HCT116 (cell line): ENCODE data around the gene DYNC2I2. TPM values are rescaled to one million over a fixed set of nuclear protein-coding genes. Genes with fewer than 3 reads are reported as not detected.

Experiments used
- ATAC-seq: fragments of 200-7000 bp; cut with Tn5 transposase; 2 replicates; pipeline ENCODE4 v1.9.1; 2020; ENCODE audit warnings: mild to moderate bottlenecking, moderate library complexity
- BruUV-seq: library from RNA; stranded (reverse); fragments of 400-500 nt; replicated peaks from 2 replicates; lab custom pipeline; 2021; lab: Mats Ljungman, UMichigan
- CTCF ChIA-PET: fragments of 300-600 bp; sonication (Branson Sonifier 250); formaldehyde crosslinking; loops from one replicate; lab custom pipeline; 2021; ENCODE audit warnings: antibody characterized with exemption; lab: Charles Lee
- POLR2A ChIA-PET: fragments of 300-600, 350-600 bp; sonication (Branson Sonifier 250); formaldehyde crosslinking; loops from one replicate; lab custom pipeline; 2021; ENCODE audit warnings: antibody characterized with exemption; lab: Charles Lee
- RAD21 ChIA-PET, 2 experiments: fragments of 300-600 bp; sonication (Branson Sonifier 250); formaldehyde crosslinking; loops; one replicate each; lab custom pipeline; 2023; ENCODE audit warnings: low total read pairs in 2 of 2; ENCODE audit not compliant: uncharacterized antibody in 2 of 2, unreplicated experiment in 2 of 2, low non-redundant PET in 1 of 2; lab: Charles Lee
- DNase-seq: peaks from one replicate; pipeline ENCODE4 v3.0.0-alpha.2; 2010; ENCODE audit warnings: low read depth, low spot score
- H2AFZ ChIP-seq: fragments of 200-600 bp; shearing (Covaris generic), sonication (generic); 2 replicates; pipeline ENCODE4 v1.6.1; 2017; ENCODE audit warnings: low read depth, mixed run types, mixed read lengths, antibody characterized with exemption, low read length; ENCODE audit not compliant: poor library complexity, severe bottlenecking
- H3K27ac ChIP-seq: 2 replicates; pipeline ENCODE4 v1.5.1; 2012; ENCODE audit warnings: low read depth, low read length
- H3K27me3 ChIP-seq: fragments of 200-600 bp; sonication (generic); 2 replicates; pipeline ENCODE4 v1.6.1; 2016; ENCODE audit warnings: mixed run types, low read length, mixed read lengths; ENCODE audit not compliant: insufficient read depth
- H3K36me3 ChIP-seq, 2 experiments: fragments of 200-500 bp in 1 of 2; fragments of 200-600 bp in 1 of 2; sonication (Bioruptor generic) in 1 of 2; sonication (generic) in 1 of 2; 2 replicates each; pipeline versions ENCODE4 v1.5.1 to v1.6.1; 2014 to 2016; ENCODE audit warnings: low read length in 2 of 2, inconsistent platforms in 1 of 2, mixed read lengths in 1 of 2, mixed run types in 1 of 2; ENCODE audit not compliant: insufficient read depth in 2 of 2, control insufficient read depth in 1 of 2
- H3K4me1 ChIP-seq, 2 experiments: fragments of 200-600 bp in 1 of 2; sonication (generic) in 1 of 2; 2 replicates each; pipeline versions ENCODE4 v1.5.1 to v1.6.1; 2012 to 2017; ENCODE audit warnings: low read length in 2 of 2, inconsistent platforms in 1 of 2, mild to moderate bottlenecking in 1 of 2, mixed read lengths in 1 of 2, mixed run types in 1 of 2, moderate library complexity in 1 of 2; ENCODE audit not compliant: insufficient read depth in 2 of 2, control insufficient read depth in 1 of 2
- H3K4me2 ChIP-seq: fragments of 200-600 bp; sonication (generic); 2 replicates; pipeline ENCODE4 v1.6.1; 2017; ENCODE audit warnings: mixed run types, low read length, mixed read lengths
- H3K4me3 ChIP-seq, 2 experiments: fragments of 200-600 bp in 1 of 2; sonication (generic) in 1 of 2; replicated peaks in 1 of 2; 2 replicates each; pipeline ENCODE4 v1.5.1; 2011 to 2016; ENCODE audit warnings: low read length in 2 of 2, control low read depth in 1 of 2, low read depth in 1 of 2, mild to moderate bottlenecking in 1 of 2, mixed read lengths in 1 of 2, mixed run types in 1 of 2
- H3K79me2 ChIP-seq: fragments of 200-600 bp; sonication (generic); 2 replicates; pipeline ENCODE4 v1.6.1; 2017; ENCODE audit warnings: mild to moderate bottlenecking, mixed run types, low read length, moderate library complexity, mixed read lengths; ENCODE audit not compliant: insufficient read depth
- H3K9ac ChIP-seq: fragments of 200-600 bp; sonication (generic); 2 replicates; pipeline ENCODE4 v1.6.1; 2016; ENCODE audit warnings: low read length, mixed read lengths
- H3K9me2 ChIP-seq: fragments of 200-600 bp; sonication (generic), shearing (Covaris generic); 2 replicates; pipeline ENCODE4 v1.6.1; 2017; ENCODE audit warnings: mixed run types, mild to moderate bottlenecking, moderate library complexity; ENCODE audit not compliant: insufficient read depth
- H3K9me3 ChIP-seq, 2 experiments: fragments of 200-500 bp in 1 of 2; fragments of 200-600 bp in 1 of 2; sonication (Bioruptor generic) in 1 of 2; sonication (generic) in 1 of 2; 2 replicates each; pipeline ENCODE4 v1.6.1; 2014 to 2017; ENCODE audit warnings: low read length in 2 of 2, mixed read lengths in 2 of 2, inconsistent platforms in 1 of 2, low read depth in 1 of 2, mild to moderate bottlenecking in 1 of 2, mixed run types in 1 of 2, moderate library complexity in 1 of 2; ENCODE audit not compliant: control insufficient read depth in 1 of 2, insufficient read depth in 1 of 2
- H4K20me1 ChIP-seq: fragments of 200-600 bp; sonication (generic), shearing (Covaris generic); 2 replicates; pipeline ENCODE4 v1.6.1; 2017; ENCODE audit warnings: mixed run types, mild to moderate bottlenecking, moderate library complexity; ENCODE audit not compliant: insufficient read depth
- CBX3 ChIP-seq: IDR thresholded peaks from 2 replicates; pipeline ENCODE4 v1.6.1; 2012; ENCODE audit warnings: low read depth
- EGR1 ChIP-seq: IDR thresholded peaks from 2 replicates; pipeline ENCODE4 v1.6.1; 2012; ENCODE audit warnings: low read depth
- EZH2phosphoT487 ChIP-seq: fragments of 200-600 bp; IDR thresholded peaks from 2 replicates; pipeline ENCODE4 v1.6.1; 2018; ENCODE audit warnings: antibody characterized with exemption, borderline replicate concordance
- FOSL1 ChIP-seq: IDR thresholded peaks from 2 replicates; pipeline ENCODE4 v1.6.1; 2012; ENCODE audit warnings: low read depth
- JUND ChIP-seq: IDR thresholded peaks from 2 replicates; pipeline ENCODE4 v1.6.1; 2012
- MAX ChIP-seq: IDR thresholded peaks from 2 replicates; pipeline ENCODE4 v1.6.1; 2012
- POLR2AphosphoS5 ChIP-seq: IDR thresholded peaks from 2 replicates; pipeline ENCODE4 v1.6.1; 2011; ENCODE audit warnings: mild to moderate bottlenecking, low read depth, low read length, moderate library complexity
- SP1 ChIP-seq: IDR thresholded peaks from 2 replicates; pipeline ENCODE4 v1.6.1; 2012; ENCODE audit warnings: low read depth
- SRF ChIP-seq: IDR thresholded peaks from 2 replicates; pipeline ENCODE4 v1.6.1; 2012; ENCODE audit warnings: low read depth
- YY1 ChIP-seq: IDR thresholded peaks from 2 replicates; pipeline ENCODE4 v1.6.1; 2011; ENCODE audit warnings: low read length, low read depth, moderate library complexity, mild to moderate bottlenecking; ENCODE audit not compliant: insufficient replicate concordance; ENCODE audit errors: extremely low read depth
- ZFX ChIP-seq: fragments of 450-650 bp; IDR thresholded peaks from 2 replicates; pipeline ENCODE4 v1.6.1; 2017
- intact Hi-C: fragments of 100-400 bp; cut with micrococcal nuclease; formaldehyde crosslinking; loops from 2 replicates; pipeline ENCODE4 v1.10.0; 2022
- total RNA-seq: library from RNA; stranded (reverse); gene quantifications from one replicate; pipeline ENCODE4 v1.2.1, GENCODE V29; 2021; ENCODE audit not compliant: unreplicated experiment
- TF ChIP-seq, protein P1 (sequence below): IDR thresholded peaks from 2 replicates; pipeline ENCODE4 v1.6.1; 2012
- TF ChIP-seq, protein P2 (sequence below): IDR thresholded peaks from 2 replicates; pipeline ENCODE4 v1.6.1; 2012; ENCODE audit warnings: low read depth
- TF ChIP-seq, protein P3 (sequence below): IDR thresholded peaks from 2 replicates; pipeline ENCODE4 v1.6.1; 2011; ENCODE audit warnings: mild to moderate bottlenecking, low read length, moderate library complexity; ENCODE audit not compliant: insufficient replicate concordance; ENCODE audit errors: extremely low read depth
- TF ChIP-seq, protein P4 (sequence below), 3 experiments: fragments of 200-600 bp in 1 of 3; sonication (generic) in 1 of 3; IDR thresholded peaks in 2 of 3; conservative IDR thresholded peaks in 1 of 3; 2 replicates each; pipeline ENCODE4 v1.5.1; 2012 to 2017; ENCODE audit warnings: low read depth in 2 of 3, low read length in 2 of 3, antibody characterized with exemption in 1 of 3, borderline replicate concordance in 1 of 3, control low read depth in 1 of 3, mild to moderate bottlenecking in 1 of 3, mixed read lengths in 1 of 3, mixed run types in 1 of 3, moderate library complexity in 1 of 3; ENCODE audit not compliant: insufficient read depth in 1 of 3

Gene DYNC2I2
- total RNA-seq, 1 experiment from 2014 or later, result 155 TPM

- TF ChIP-seq EZH2phosphoT487 (no peak), YY1 (no peak), MAX (no peak), POLR2AphosphoS5 (no peak; the same call in 1 of the 2 replicates), EGR1 (no peak), CBX3 (no peak), SP1 (no peak), FOSL1 (no peak), ZFX (no peak), SRF (no peak), JUND (no peak)
- TF ChIP-seq, protein P1, sequence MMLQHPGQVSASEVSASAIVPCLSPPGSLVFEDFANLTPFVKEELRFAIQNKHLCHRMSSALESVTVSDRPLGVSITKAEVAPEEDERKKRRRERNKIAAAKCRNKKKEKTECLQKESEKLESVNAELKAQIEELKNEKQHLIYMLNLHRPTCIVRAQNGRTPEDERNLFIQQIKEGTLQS, result no peak
- TF ChIP-seq, protein P2, sequence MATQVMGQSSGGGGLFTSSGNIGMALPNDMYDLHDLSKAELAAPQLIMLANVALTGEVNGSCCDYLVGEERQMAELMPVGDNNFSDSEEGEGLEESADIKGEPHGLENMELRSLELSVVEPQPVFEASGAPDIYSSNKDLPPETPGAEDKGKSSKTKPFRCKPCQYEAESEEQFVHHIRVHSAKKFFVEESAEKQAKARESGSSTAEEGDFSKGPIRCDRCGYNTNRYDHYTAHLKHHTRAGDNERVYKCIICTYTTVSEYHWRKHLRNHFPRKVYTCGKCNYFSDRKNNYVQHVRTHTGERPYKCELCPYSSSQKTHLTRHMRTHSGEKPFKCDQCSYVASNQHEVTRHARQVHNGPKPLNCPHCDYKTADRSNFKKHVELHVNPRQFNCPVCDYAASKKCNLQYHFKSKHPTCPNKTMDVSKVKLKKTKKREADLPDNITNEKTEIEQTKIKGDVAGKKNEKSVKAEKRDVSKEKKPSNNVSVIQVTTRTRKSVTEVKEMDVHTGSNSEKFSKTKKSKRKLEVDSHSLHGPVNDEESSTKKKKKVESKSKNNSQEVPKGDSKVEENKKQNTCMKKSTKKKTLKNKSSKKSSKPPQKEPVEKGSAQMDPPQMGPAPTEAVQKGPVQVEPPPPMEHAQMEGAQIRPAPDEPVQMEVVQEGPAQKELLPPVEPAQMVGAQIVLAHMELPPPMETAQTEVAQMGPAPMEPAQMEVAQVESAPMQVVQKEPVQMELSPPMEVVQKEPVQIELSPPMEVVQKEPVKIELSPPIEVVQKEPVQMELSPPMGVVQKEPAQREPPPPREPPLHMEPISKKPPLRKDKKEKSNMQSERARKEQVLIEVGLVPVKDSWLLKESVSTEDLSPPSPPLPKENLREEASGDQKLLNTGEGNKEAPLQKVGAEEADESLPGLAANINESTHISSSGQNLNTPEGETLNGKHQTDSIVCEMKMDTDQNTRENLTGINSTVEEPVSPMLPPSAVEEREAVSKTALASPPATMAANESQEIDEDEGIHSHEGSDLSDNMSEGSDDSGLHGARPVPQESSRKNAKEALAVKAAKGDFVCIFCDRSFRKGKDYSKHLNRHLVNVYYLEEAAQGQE, result no peak
- TF ChIP-seq, protein P3, sequence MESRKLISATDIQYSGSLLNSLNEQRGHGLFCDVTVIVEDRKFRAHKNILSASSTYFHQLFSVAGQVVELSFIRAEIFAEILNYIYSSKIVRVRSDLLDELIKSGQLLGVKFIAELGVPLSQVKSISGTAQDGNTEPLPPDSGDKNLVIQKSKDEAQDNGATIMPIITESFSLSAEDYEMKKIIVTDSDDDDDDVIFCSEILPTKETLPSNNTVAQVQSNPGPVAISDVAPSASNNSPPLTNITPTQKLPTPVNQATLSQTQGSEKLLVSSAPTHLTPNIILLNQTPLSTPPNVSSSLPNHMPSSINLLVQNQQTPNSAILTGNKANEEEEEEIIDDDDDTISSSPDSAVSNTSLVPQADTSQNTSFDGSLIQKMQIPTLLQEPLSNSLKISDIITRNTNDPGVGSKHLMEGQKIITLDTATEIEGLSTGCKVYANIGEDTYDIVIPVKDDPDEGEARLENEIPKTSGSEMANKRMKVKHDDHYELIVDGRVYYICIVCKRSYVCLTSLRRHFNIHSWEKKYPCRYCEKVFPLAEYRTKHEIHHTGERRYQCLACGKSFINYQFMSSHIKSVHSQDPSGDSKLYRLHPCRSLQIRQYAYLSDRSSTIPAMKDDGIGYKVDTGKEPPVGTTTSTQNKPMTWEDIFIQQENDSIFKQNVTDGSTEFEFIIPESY, result no peak
- TF ChIP-seq, protein P4, sequence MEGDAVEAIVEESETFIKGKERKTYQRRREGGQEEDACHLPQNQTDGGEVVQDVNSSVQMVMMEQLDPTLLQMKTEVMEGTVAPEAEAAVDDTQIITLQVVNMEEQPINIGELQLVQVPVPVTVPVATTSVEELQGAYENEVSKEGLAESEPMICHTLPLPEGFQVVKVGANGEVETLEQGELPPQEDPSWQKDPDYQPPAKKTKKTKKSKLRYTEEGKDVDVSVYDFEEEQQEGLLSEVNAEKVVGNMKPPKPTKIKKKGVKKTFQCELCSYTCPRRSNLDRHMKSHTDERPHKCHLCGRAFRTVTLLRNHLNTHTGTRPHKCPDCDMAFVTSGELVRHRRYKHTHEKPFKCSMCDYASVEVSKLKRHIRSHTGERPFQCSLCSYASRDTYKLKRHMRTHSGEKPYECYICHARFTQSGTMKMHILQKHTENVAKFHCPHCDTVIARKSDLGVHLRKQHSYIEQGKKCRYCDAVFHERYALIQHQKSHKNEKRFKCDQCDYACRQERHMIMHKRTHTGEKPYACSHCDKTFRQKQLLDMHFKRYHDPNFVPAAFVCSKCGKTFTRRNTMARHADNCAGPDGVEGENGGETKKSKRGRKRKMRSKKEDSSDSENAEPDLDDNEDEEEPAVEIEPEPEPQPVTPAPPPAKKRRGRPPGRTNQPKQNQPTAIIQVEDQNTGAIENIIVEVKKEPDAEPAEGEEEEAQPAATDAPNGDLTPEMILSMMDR (IDR thresholded peaks at IDR 0.05 in 2 of 3, conservative IDR thresholded peaks at IDR 0.05 in 1 of 3; ENCODE audit: borderline replicate concordance in 1 of 3, insufficient read depth in 1 of 3, low read depth in 2 of 3, low read length in 2 of 3), result no peak
- peaks cover 28 to 44% of the 10 kb centered on the region in 2 experiments for H3K4me1 ChIP-seq
- ChIA-PET POLR2A (no interaction called here), CTCF (no interaction called here), RAD21 (no interaction called here)
- no peak overlapping the region for H3K9ac ChIP-seq
- no peak overlapping the region for H3K4me3 ChIP-seq
- no peaks in the 10 kb centered on the region for H4K20me1 ChIP-seq
- no peak overlapping the region for H3K27ac ChIP-seq
- ATAC-seq (no peak), DNase-seq (no peak)
- peaks cover 30% of the 10 kb centered on the region for H3K79me2 ChIP-seq
- TSS peak; percentile 62 for BruUV-seq
- no peaks in the 10 kb centered on the region for H3K9me3 ChIP-seq
- peaks cover 15 to 45% of the 10 kb centered on the region in 2 experiments for H3K36me3 ChIP-seq
- no peaks in the 10 kb centered on the region for H3K9me2 ChIP-seq
- intact Hi-C loops, result no loop called here
- H3K27me3 ChIP-seq, result no peaks in the 10 kb centered on the region
- H3K4me2 ChIP-seq, result no peak overlapping the region
- H2AFZ ChIP-seq, result no peak overlapping the region
Observed at GRCh38 chr9:128633601-128634000, 23.0 kb downstream of the DYNC2I2 start.
